Colonic mucosa (tissue), 4 donors: ENCODE data around the gene ANKH. TPM values are rescaled to one million over a fixed set of nuclear protein-coding genes. Genes with fewer than 3 reads are reported as not detected.

Source experiments
- DNase-seq: peaks from one replicate; pipeline ENCODE4 v3.0.0-alpha.2; 2020
- H3K27ac ChIP-seq: fragments of 200-600 bp; one replicate; pipeline ENCODE4 v1.8.0; 2021
- H3K27me3 ChIP-seq: fragments of 200-600 bp; one replicate; pipeline ENCODE4 v1.8.0; 2021
- H3K36me3 ChIP-seq: fragments of 200-600 bp; one replicate; pipeline ENCODE4 v1.8.0; 2021
- H3K4me1 ChIP-seq: fragments of 200-600 bp; one replicate; pipeline ENCODE4 v1.8.0; 2021; ENCODE audit warnings: mild to moderate bottlenecking
- H3K4me3 ChIP-seq: fragments of 200-600 bp; one replicate; pipeline ENCODE4 v1.8.0; 2021
- H3K9ac ChIP-seq, 2 donors: one replicate each; pipeline ENCODE4 v1.7.0; 2013; ENCODE audit warnings: control low read depth in 2 of 2, low read depth in 2 of 2, low read length in 2 of 2
- H3K9me3 ChIP-seq: fragments of 200-600 bp; one replicate; pipeline ENCODE4 v1.8.0; 2021
- intact Hi-C: fragments of 100-400 bp; cut with DNase I; formaldehyde crosslinking; loops from one replicate; pipeline ENCODE4 v1.14.1; 2022
- total RNA-seq, 2 donors: library from RNA; stranded (reverse); fragmentation: NEBNext Ultra II Directional in 1 of 2; extraction: Animal tissue kit (Norgen Biotek cat#: 25700) in 1 of 2; gene quantifications; one replicate each; pipeline ENCODE4 v1.2.1, GENCODE V29; 2021
- TF ChIP-seq, protein P1 (sequence below): fragments of 200-600 bp; IDR thresholded peaks from one replicate; pipeline ENCODE4 v1.8.0; 2022; ENCODE audit warnings: antibody characterized with exemption, mild to moderate bottlenecking
- donor health status: healthy.
- donor health status: DM: no; HTN: no; CAD: no.
- donor health status: DM: no; HTN: no; CAD: no.

Gene ANKH
- total RNA-seq, 2 donors from 2014 or later: 81.8 to 103 TPM

DNA sequence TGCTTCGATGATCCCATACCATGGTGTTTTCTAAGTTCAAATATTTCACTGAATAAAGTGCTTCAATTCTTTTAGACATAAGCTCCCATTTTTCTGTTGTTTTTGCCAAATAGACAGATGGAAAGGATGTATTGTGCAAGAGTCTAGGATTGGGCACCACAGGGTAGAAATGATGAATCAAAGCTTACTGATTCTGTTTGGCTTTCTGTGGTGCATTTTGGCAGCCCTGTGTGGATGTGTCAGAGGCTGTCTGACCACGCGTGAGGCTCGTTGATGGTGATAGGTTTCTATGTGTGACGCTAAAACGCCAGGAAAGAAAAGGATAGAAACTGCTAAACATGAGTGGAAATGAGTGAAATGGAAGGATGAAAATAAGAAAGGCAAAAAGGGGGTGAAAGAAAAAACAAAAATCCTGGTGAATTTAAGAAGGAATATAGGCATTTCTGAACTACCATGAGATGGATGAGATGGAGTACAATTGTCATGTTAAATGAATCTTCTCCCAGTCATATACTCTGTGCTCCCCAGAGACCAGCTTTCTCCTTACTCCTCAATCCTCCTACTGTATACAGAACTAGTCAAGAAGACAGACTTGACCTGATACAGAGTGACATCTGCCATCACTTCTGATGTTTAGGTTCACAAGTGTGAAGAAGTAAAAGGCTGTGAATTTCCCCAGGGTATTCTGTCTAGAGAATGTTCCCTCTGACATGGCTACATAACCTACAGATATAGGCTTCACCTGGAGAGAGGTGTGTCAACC, 54.4 kb downstream of the ANKH start:
- H3K4me3 ChIP-seq: no peak overlapping the region
- no peak for DNase-seq
- H3K36me3 ChIP-seq: no peaks in the 10 kb centered on the region
- H3K27me3 ChIP-seq: no peaks in the 10 kb centered on the region
- no peak overlapping the region for H3K27ac ChIP-seq
- intact Hi-C loops: no loop called here
- no peaks in the 10 kb centered on the region for H3K4me1 ChIP-seq
- no peak overlapping the region for H3K9ac ChIP-seq
- H3K9me3 ChIP-seq: no peaks in the 10 kb centered on the region
- TF ChIP-seq, protein P1, sequence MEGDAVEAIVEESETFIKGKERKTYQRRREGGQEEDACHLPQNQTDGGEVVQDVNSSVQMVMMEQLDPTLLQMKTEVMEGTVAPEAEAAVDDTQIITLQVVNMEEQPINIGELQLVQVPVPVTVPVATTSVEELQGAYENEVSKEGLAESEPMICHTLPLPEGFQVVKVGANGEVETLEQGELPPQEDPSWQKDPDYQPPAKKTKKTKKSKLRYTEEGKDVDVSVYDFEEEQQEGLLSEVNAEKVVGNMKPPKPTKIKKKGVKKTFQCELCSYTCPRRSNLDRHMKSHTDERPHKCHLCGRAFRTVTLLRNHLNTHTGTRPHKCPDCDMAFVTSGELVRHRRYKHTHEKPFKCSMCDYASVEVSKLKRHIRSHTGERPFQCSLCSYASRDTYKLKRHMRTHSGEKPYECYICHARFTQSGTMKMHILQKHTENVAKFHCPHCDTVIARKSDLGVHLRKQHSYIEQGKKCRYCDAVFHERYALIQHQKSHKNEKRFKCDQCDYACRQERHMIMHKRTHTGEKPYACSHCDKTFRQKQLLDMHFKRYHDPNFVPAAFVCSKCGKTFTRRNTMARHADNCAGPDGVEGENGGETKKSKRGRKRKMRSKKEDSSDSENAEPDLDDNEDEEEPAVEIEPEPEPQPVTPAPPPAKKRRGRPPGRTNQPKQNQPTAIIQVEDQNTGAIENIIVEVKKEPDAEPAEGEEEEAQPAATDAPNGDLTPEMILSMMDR: no peak

DNA sequence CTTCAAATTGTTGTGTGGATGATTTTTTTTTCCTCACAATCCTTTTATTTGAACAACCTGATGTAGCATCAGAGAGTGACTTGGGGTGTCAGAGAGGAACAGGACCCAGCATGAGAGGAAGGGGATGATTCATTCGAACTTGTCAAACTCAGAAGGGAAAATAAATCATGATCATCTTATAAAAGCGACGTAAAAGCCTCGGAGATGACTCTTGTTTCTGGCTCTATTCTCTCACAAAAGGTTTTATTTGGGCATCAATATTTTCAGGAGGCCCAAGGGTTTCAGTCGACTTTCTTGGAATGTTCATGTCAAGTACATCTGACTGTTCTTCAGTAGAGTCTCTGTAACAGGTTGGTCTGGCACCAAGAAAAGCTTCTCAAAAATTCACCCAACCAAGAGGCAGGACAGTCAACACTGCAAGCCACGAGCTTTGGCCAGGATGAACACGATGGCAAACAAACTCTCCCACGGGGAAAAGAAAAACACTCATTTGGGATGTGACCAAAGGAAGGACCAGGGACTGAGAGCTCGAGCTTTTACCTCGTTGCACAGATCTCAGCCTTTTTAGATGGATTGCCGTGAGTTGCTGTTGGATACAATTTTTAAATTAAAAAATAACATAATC, 55.1 kb downstream of the ANKH start:
- DNase-seq: no peak
- no peak overlapping the region for H3K4me3 ChIP-seq
- H3K9me3 ChIP-seq: no peaks in the 10 kb centered on the region
- H3K4me1 ChIP-seq: no peaks in the 10 kb centered on the region
- no peaks in the 10 kb centered on the region for H3K27me3 ChIP-seq
- no peaks in the 10 kb centered on the region for H3K36me3 ChIP-seq
- no peak overlapping the region for H3K9ac ChIP-seq
- TF ChIP-seq, protein P1: no peak
- intact Hi-C loops: no loop called here
- H3K27ac ChIP-seq: no peak overlapping the region

DNA sequence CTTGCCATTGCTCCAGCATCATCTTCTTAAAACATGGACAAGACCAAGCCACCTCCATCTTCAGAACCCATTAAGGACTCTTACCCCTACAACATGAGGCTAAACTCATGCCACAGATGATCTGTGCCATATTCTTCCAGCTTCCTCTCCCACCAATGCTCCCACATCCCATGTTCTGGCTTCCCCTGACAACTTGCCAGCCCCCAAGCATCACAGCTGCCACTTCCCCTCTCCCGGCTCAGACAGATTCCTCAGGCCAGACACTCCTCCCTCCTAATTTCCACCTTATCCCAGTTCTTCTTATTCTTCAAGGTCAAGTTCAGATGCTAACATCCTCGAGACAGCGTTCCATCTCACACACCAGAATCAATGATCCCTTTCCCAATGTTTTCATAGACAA, 57.8 kb downstream of the ANKH start:
- H3K36me3 ChIP-seq: no peaks in the 10 kb centered on the region
- no peak for DNase-seq
- H3K9ac ChIP-seq: no peak overlapping the region
- intact Hi-C loops: no loop called here
- TF ChIP-seq, protein P1: no peak
- no peak overlapping the region for H3K27ac ChIP-seq
- no peak overlapping the region for H3K4me3 ChIP-seq
- no peaks in the 10 kb centered on the region for H3K4me1 ChIP-seq
- no peaks in the 10 kb centered on the region for H3K27me3 ChIP-seq
- H3K9me3 ChIP-seq: no peaks in the 10 kb centered on the region

DNA sequence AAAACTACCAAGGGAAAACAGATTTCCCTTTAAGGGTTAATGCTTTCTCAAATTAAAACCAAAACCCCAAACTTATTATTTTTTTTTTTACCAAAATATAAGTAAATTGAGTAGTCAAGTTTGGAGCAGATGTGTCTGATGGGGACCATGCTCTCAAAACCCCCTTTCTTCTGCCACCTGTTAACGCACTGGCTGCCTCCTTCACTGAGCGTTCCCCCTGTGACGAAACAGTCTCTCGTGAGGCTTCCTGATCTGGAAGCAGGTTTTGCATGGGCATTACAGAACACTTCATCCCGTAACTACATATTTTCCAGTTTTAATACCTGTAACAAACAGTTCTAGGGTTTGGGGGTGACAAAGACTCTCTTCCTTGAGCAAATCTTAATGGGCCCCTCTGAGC, 59.4 kb downstream of the ANKH start:
- Histone ChIP-seq H3K4me1 (no peaks in the 10 kb centered on the region), H3K27me3 (no peaks in the 10 kb centered on the region), H3K27ac (no peak overlapping the region), H3K9me3 (no peaks in the 10 kb centered on the region), H3K9ac (no peak overlapping the region), H3K36me3 (no peaks in the 10 kb centered on the region), H3K4me3 (no peak overlapping the region)
- no peak for DNase-seq
- intact Hi-C loops: no loop called here
- TF ChIP-seq, protein P1: no peak

DNA sequence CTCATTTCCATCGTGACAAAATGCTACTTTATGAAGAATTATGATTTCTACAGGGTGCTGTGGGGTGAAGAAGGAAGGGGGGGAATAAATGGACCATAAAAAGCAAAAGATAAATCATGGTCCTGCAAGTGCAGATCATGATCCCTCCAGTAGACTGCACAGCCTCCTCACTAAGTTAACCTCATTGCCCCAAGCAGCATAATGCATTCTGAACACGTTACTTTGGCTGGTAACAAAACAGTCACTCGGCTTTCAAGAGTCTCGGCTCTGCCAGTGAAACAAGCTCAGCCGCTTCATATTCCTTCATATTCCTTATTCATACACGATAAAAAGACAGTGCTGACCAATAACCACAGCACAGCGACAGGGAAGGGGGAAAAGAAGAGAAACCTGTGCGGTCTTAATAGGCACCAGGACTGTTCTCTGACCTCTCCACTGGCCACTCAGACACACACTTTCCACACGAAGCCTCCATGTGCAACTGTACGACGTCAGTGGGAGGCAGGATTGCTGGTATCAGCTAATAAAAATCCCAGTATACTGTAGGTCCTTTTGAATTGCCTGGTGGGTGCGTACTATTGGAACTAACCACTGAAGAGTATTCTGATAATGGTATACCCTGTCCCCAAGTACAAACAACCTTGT, 60.5 kb downstream of the ANKH start:
- Histone ChIP-seq H3K27ac (no peak overlapping the region), H3K9me3 (no peaks in the 10 kb centered on the region), H3K4me3 (no peak overlapping the region), H3K36me3 (no peaks in the 10 kb centered on the region), H3K9ac (no peak overlapping the region), H3K4me1 (no peaks in the 10 kb centered on the region), H3K27me3 (no peaks in the 10 kb centered on the region)
- TF ChIP-seq, protein P1: no peak
- intact Hi-C loops: no loop called here
- DNase-seq: no peak
